H9 (cell line): ENCODE data around the gene WFDC1. TPM values are rescaled to one million over a fixed set of nuclear protein-coding genes. Genes with fewer than 3 reads are reported as not detected.

Experiments
- DNase-seq: peaks from one replicate; pipeline ENCODE4 v3.0.0-alpha.2; 2017
- H2AFZ ChIP-seq: one replicate; pipeline ENCODE4 v1.6.1; 2013; ENCODE audit warnings: mild to moderate bottlenecking, low read length, control low read depth, moderate library complexity
- H2AK5ac ChIP-seq: 2 replicates; pipeline ENCODE4 v1.6.1; 2013; ENCODE audit warnings: low read length, control low read depth, mixed read lengths; ENCODE audit not compliant: insufficient read length
- H2BK120ac ChIP-seq: one replicate; pipeline ENCODE4 v1.6.1; 2013; ENCODE audit warnings: low read depth, mild to moderate bottlenecking, low read length, control low read depth, inconsistent platforms; ENCODE audit not compliant: poor library complexity, severe bottlenecking
- H2BK12ac ChIP-seq: 2 replicates; pipeline ENCODE4 v1.6.1; 2013; ENCODE audit warnings: low read length, control low read depth, mixed read lengths, low read depth; ENCODE audit not compliant: insufficient read length
- H2BK15ac ChIP-seq: 2 replicates; pipeline ENCODE4 v1.6.1; 2013; ENCODE audit warnings: low read depth, low read length, control low read depth
- H2BK20ac ChIP-seq: one replicate; pipeline ENCODE4 v1.6.1; 2013; ENCODE audit warnings: low read depth, mild to moderate bottlenecking, low read length, control low read depth, inconsistent platforms; ENCODE audit not compliant: poor library complexity, severe bottlenecking
- H2BK5ac ChIP-seq: 2 replicates; pipeline ENCODE4 v1.6.1; 2013; ENCODE audit warnings: low read length, control low read depth, mixed read lengths; ENCODE audit not compliant: insufficient read length
- H3K14ac ChIP-seq: 2 replicates; pipeline ENCODE4 v1.6.1; 2013; ENCODE audit warnings: low read length, control low read depth; ENCODE audit not compliant: insufficient read depth
- H3K18ac ChIP-seq: 2 replicates; pipeline ENCODE4 v1.6.1; 2013; ENCODE audit warnings: low read depth, mild to moderate bottlenecking, mixed read lengths, low read length, control low read depth; ENCODE audit not compliant: insufficient read length
- H3K23ac ChIP-seq: 2 replicates; pipeline ENCODE4 v1.6.1; 2013; ENCODE audit warnings: low read length, control low read depth, mixed read lengths, low read depth; ENCODE audit not compliant: insufficient read length
- H3K23me2 ChIP-seq: 2 replicates; pipeline ENCODE4 v1.6.1; 2013; ENCODE audit warnings: low read depth, mild to moderate bottlenecking, mixed read lengths, low read length, control low read depth; ENCODE audit not compliant: insufficient read length, poor library complexity, severe bottlenecking
- H3K27ac ChIP-seq: 2 replicates; pipeline ENCODE4 v1.5.1; 2013; ENCODE audit warnings: low read length, control low read depth, mixed read lengths, low read depth; ENCODE audit not compliant: insufficient read length
- H3K27me3 ChIP-seq: 2 replicates; pipeline ENCODE4 v1.6.1; 2013; ENCODE audit warnings: low read length, control low read depth, inconsistent platforms; ENCODE audit not compliant: insufficient read depth
- H3K4ac ChIP-seq: 2 replicates; pipeline ENCODE4 v1.6.1; 2013; ENCODE audit warnings: low read depth, mild to moderate bottlenecking, control low read depth, inconsistent platforms, low read length, moderate library complexity
- H3K4me1 ChIP-seq: 2 replicates; pipeline ENCODE4 v1.6.1; 2013; ENCODE audit warnings: low read length, control low read depth, inconsistent platforms; ENCODE audit not compliant: insufficient read depth
- H3K4me2 ChIP-seq: 2 replicates; pipeline ENCODE4 v1.6.1; 2013; ENCODE audit warnings: low read length, control low read depth, mixed read lengths; ENCODE audit not compliant: insufficient read length, insufficient read depth
- H3K56ac ChIP-seq: 2 replicates; pipeline ENCODE4 v1.6.1; 2013; ENCODE audit warnings: low read depth, mild to moderate bottlenecking, mixed read lengths, low read length, control low read depth; ENCODE audit not compliant: insufficient read length
- H3K79me1 ChIP-seq: 2 replicates; pipeline ENCODE4 v1.6.1; 2013; ENCODE audit warnings: low read depth, mild to moderate bottlenecking, moderate library complexity, low read length, control low read depth, inconsistent platforms; ENCODE audit not compliant: insufficient read depth, poor library complexity, severe bottlenecking
- H3K79me2 ChIP-seq: 2 replicates; pipeline ENCODE4 v1.6.1; 2013; ENCODE audit warnings: low read length, control low read depth, inconsistent platforms; ENCODE audit not compliant: insufficient read depth
- H3K9ac ChIP-seq: 2 replicates; pipeline ENCODE4 v1.6.1; 2013; ENCODE audit warnings: low read length, control low read depth, mixed read lengths; ENCODE audit not compliant: insufficient read length; ENCODE audit errors: extremely low read depth
- H3K9me3 ChIP-seq: one replicate; pipeline ENCODE4 v1.6.1; 2013; ENCODE audit warnings: low read depth, low read length, inconsistent platforms; ENCODE audit not compliant: control insufficient read depth
- H3T11ph ChIP-seq: one replicate; pipeline ENCODE4 v1.6.1; 2013; ENCODE audit warnings: mild to moderate bottlenecking, low read length, control low read depth, inconsistent platforms
- H4K20me1 ChIP-seq: one replicate; pipeline ENCODE4 v1.6.1; 2013; ENCODE audit not compliant: control insufficient read depth, insufficient read length, insufficient read depth
- H4K5ac ChIP-seq: 2 replicates; pipeline ENCODE4 v1.6.1; 2013; ENCODE audit warnings: low read depth, mild to moderate bottlenecking, mixed read lengths, low read length, control low read depth; ENCODE audit not compliant: insufficient read length
- H4K8ac ChIP-seq: replicated peaks from 2 replicates; pipeline ENCODE4 v1.6.1; 2013; ENCODE audit warnings: low read length, control low read depth, mixed read lengths, low read depth; ENCODE audit not compliant: insufficient read length
- H4K91ac ChIP-seq: 2 replicates; pipeline ENCODE4 v1.6.1; 2013; ENCODE audit warnings: low read depth, mild to moderate bottlenecking, moderate library complexity, mixed read lengths, low read length, control low read depth; ENCODE audit not compliant: insufficient read length
- H3K27ac Mint-ChIP-seq, 3 experiments: 2 replicates in 2 of 3; 3 replicates in 1 of 3; pipeline ENCODE4 v1.8.0; 2020 to 2021; ENCODE audit warnings: mixed read lengths in 3 of 3, mild to moderate bottlenecking in 1 of 3, moderate library complexity in 1 of 3
- H3K27me3 Mint-ChIP-seq: 2 replicates; pipeline ENCODE4 v1.8.0; 2021; ENCODE audit warnings: low read depth, mild to moderate bottlenecking, moderate library complexity, mixed read lengths
- H3K36me3 Mint-ChIP-seq, 3 experiments: 2 replicates in 2 of 3; 3 replicates in 1 of 3; pipeline ENCODE4 v1.8.0; 2020 to 2021; ENCODE audit warnings: low read depth in 3 of 3, mixed read lengths in 3 of 3; ENCODE audit not compliant: insufficient read depth in 1 of 3
- H3K4me1 Mint-ChIP-seq, 2 experiments: 2 replicates each; pipeline ENCODE4 v1.8.0; 2020; ENCODE audit warnings: mixed read lengths in 2 of 2
- H3K4me3 Mint-ChIP-seq, 2 experiments: 2 replicates in 1 of 2; 3 replicates in 1 of 2; pipeline ENCODE4 v1.8.0; 2020 to 2021; ENCODE audit warnings: mild to moderate bottlenecking in 2 of 2, mixed read lengths in 2 of 2, moderate library complexity in 1 of 2
- H3K9me3 Mint-ChIP-seq, 2 experiments: 2 replicates in 1 of 2; 3 replicates in 1 of 2; pipeline ENCODE4 v1.8.0; 2020; ENCODE audit warnings: mild to moderate bottlenecking in 2 of 2, mixed read lengths in 2 of 2, moderate library complexity in 1 of 2
- CTCF ChIP-seq: fragments of 200-600 bp; sonication (generic); conservative IDR thresholded peaks from 3 replicates; pipeline ENCODE4 v1.8.0; 2021; ENCODE audit warnings: antibody characterized with exemption, mild to moderate bottlenecking
- WGBS: extraction: QIAGEN DNeasy Blood & Tissue Kit; methylation state at CpG from one replicate; pipeline ENCODE4 v1.1.7; 2013; ENCODE audit warnings: missing lambda C conversion rate, low lambda C conversion rate, mixed read lengths; ENCODE audit not compliant: insufficient read length; ENCODE audit errors: extremely low coverage; 5-methylcytosine and 5-hydroxymethylcytosine counted together
- total RNA-seq: library from RNA; stranded (reverse); gene quantifications from 2 replicates; pipeline ENCODE4 v1.2.1, GENCODE V29; 2021

Gene WFDC1
- total RNA-seq, 1 experiment from 2014 or later: 0.24 TPM

- no peak overlapping the region for H3K14ac ChIP-seq
- TF ChIP-seq CTCF: no peak
- H3K4me1 ChIP-seq: no peaks in the 10 kb centered on the region
- no peak overlapping the region for H2BK15ac ChIP-seq
- H3K79me2 ChIP-seq: no peaks in the 10 kb centered on the region
- no peaks in the 10 kb centered on the region for H3K9me3 ChIP-seq
- H2BK120ac ChIP-seq: no peak overlapping the region
- H3K9me3 Mint-ChIP-seq: peaks cover 3 to 5% of the 10 kb centered on the region in 2 experiments; a peak in 2 of 5 replicates
- H3K79me1 ChIP-seq: no peaks in the 10 kb centered on the region
- 0 out of 7 replicates have a peak, but pooled peaks cover 0 to 2% (median 0%) of the 10 kb centered on the region in 3 experiments for H3K36me3 Mint-ChIP-seq
- H2AFZ ChIP-seq: no peak overlapping the region
- WGBS: no CpG with 5 or more reads among the region's 5 CpGs
- no peak overlapping the region for H2BK5ac ChIP-seq
- no peak overlapping the region for H2BK20ac ChIP-seq
- no peak overlapping the region for H3K4me2 ChIP-seq
- no peak overlapping the region for H3K27ac ChIP-seq
- no peak overlapping the region for H3K4ac ChIP-seq
- no peak overlapping the region for H3K27ac Mint-ChIP-seq
- no peak overlapping the region for H3K9ac ChIP-seq
- H3K18ac ChIP-seq: no peak overlapping the region
- H4K20me1 ChIP-seq: no peaks in the 10 kb centered on the region
- H3K23me2 ChIP-seq: no peaks in the 10 kb centered on the region
- H4K91ac ChIP-seq: no peak overlapping the region
- no peaks in the 10 kb centered on the region for H3K27me3 ChIP-seq
- H2BK12ac ChIP-seq: no peak overlapping the region
- peaks cover 5% of the 10 kb centered on the region for H3K27me3 Mint-ChIP-seq
- H3K4me3 Mint-ChIP-seq: no peak overlapping the region
- no peaks in the 10 kb centered on the region for H3K4me1 Mint-ChIP-seq
- no peak overlapping the region for H4K5ac ChIP-seq
- no peak overlapping the region for H3K23ac ChIP-seq
- H2AK5ac ChIP-seq: no peak overlapping the region
- no peak for DNase-seq
- no peak overlapping the region for H4K8ac ChIP-seq
- no peak overlapping the region for H3K56ac ChIP-seq
- H3T11ph ChIP-seq: no peak overlapping the region
Measured at GRCh38 chr16:84320511-84320910, 25.8 kb downstream of the WFDC1 start.
